Coronary artery (tissue), 2 donors: ENCODE data around the gene ZC3H12D.

Experiments used
- DNase-seq: peaks from one replicate; pipeline ENCODE4 v3.0.0-alpha.2; 2017; ENCODE audit warnings: low spot score
- H3K27ac ChIP-seq, 2 donors: fragments of 200-600 bp; sonication (generic); one replicate each; pipeline ENCODE4 v1.5.1; 2016 to 2019
- H3K4me3 ChIP-seq: fragments of 200-600 bp; sonication (generic); 2 replicates; pipeline ENCODE4 v1.5.1; 2016; ENCODE audit warnings: mild to moderate bottlenecking, moderate library complexity
- CTCF ChIP-seq: fragments of 200-600 bp; sonication (generic); IDR thresholded peaks from one replicate; pipeline ENCODE4 v1.5.1; 2019; ENCODE audit warnings: antibody characterized with exemption

ZC3H12D gene

GRCh38 chr6:149443411-149444181 lies 41.2 kb downstream of the ZC3H12D start:
- Histone ChIP-seq H3K4me3 (no peak overlapping the region), H3K27ac (no peak overlapping the region)
- no peak for DNase-seq
- no peak for TF ChIP-seq CTCF

- H3K27ac ChIP-seq = no peak overlapping the region
- H3K4me3 ChIP-seq = no peak overlapping the region
- no peak for TF ChIP-seq CTCF
- DNase-seq = no peak
These were observed 43.1 kb downstream of the ZC3H12D start for GRCh38 chr6:149441740-149442139.

GRCh38 chr6:149440735-149441671 lies 43.8 kb downstream of the ZC3H12D start:
- Histone ChIP-seq H3K27ac (no peak overlapping the region), H3K4me3 (no peak overlapping the region)
- no peak for TF ChIP-seq CTCF
- DNase-seq = no peak

GRCh38 chr6:149439626-149440025 lies 45.2 kb downstream of the ZC3H12D start:
- Histone ChIP-seq H3K27ac (no peak overlapping the region), H3K4me3 (no peak overlapping the region)
- DNase-seq = no peak
- no peak for TF ChIP-seq CTCF

- no peak for TF ChIP-seq CTCF
- no peak for DNase-seq
- Histone ChIP-seq H3K27ac (no peak overlapping the region), H3K4me3 (no peak overlapping the region)
These were observed 46.0 kb downstream of the ZC3H12D start for GRCh38 chr6:149438855-149439254.

- no peak overlapping the region for H3K27ac ChIP-seq
- no peak for DNase-seq
- no peak for TF ChIP-seq CTCF
- no peak overlapping the region for H3K4me3 ChIP-seq
These were observed 47.6 kb downstream of the ZC3H12D start for GRCh38 chr6:149437212-149437611.
